ENCODE data around the gene LRPPRC.

DNA sequence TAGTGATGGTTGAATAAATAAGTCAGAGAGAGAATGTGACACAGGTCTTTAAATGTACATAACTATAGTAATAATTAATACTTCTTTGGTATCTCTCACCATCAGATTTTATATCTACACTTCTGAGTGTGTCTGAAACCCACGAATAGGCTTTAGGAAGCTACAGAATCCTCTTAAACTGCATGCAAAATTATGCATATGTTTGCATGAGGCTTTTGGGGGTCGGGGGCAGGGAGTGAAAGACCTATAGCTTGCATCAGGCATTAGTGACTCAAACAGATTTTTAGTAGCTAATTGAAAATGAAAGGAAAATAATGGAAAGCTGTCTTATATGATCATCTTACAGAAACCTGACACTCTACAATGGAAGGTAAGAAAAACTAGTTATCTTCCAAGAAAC is 14.9 kb downstream of the LRPPRC start:
- TF ChIP-seq POLR2AphosphoS5 (IDR thresholded peaks at IDR 0.05; ENCODE audit: low read depth) (no peak), SPI1 (IDR thresholded peaks at IDR 0.05; ENCODE audit: borderline replicate concordance, low read depth) (no peak), GABPA (IDR thresholded peaks at IDR 0.05; ENCODE audit: low read depth) (no peak)
- TF ChIP-seq, protein P1, sequence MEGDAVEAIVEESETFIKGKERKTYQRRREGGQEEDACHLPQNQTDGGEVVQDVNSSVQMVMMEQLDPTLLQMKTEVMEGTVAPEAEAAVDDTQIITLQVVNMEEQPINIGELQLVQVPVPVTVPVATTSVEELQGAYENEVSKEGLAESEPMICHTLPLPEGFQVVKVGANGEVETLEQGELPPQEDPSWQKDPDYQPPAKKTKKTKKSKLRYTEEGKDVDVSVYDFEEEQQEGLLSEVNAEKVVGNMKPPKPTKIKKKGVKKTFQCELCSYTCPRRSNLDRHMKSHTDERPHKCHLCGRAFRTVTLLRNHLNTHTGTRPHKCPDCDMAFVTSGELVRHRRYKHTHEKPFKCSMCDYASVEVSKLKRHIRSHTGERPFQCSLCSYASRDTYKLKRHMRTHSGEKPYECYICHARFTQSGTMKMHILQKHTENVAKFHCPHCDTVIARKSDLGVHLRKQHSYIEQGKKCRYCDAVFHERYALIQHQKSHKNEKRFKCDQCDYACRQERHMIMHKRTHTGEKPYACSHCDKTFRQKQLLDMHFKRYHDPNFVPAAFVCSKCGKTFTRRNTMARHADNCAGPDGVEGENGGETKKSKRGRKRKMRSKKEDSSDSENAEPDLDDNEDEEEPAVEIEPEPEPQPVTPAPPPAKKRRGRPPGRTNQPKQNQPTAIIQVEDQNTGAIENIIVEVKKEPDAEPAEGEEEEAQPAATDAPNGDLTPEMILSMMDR (IDR thresholded peaks at IDR 0.05; ENCODE audit: insufficient read depth, low read length): no peak
